H9 (cell line): ENCODE data around the gene SERPINB13. TPM values are rescaled to one million over a fixed set of nuclear protein-coding genes. Genes with fewer than 3 reads are reported as not detected.

Source experiments
- DNase-seq: peaks from one replicate; pipeline ENCODE4 v3.0.0-alpha.2; 2017
- H2AFZ ChIP-seq: one replicate; pipeline ENCODE4 v1.6.1; 2013; ENCODE audit warnings: mild to moderate bottlenecking, low read length, control low read depth, moderate library complexity
- H2AK5ac ChIP-seq: 2 replicates; pipeline ENCODE4 v1.6.1; 2013; ENCODE audit warnings: low read length, control low read depth, mixed read lengths; ENCODE audit not compliant: insufficient read length
- H2BK120ac ChIP-seq: one replicate; pipeline ENCODE4 v1.6.1; 2013; ENCODE audit warnings: low read depth, mild to moderate bottlenecking, low read length, control low read depth, inconsistent platforms; ENCODE audit not compliant: poor library complexity, severe bottlenecking
- H2BK12ac ChIP-seq: 2 replicates; pipeline ENCODE4 v1.6.1; 2013; ENCODE audit warnings: low read length, control low read depth, mixed read lengths, low read depth; ENCODE audit not compliant: insufficient read length
- H2BK15ac ChIP-seq: 2 replicates; pipeline ENCODE4 v1.6.1; 2013; ENCODE audit warnings: low read depth, low read length, control low read depth
- H2BK20ac ChIP-seq: one replicate; pipeline ENCODE4 v1.6.1; 2013; ENCODE audit warnings: low read depth, mild to moderate bottlenecking, low read length, control low read depth, inconsistent platforms; ENCODE audit not compliant: poor library complexity, severe bottlenecking
- H2BK5ac ChIP-seq: 2 replicates; pipeline ENCODE4 v1.6.1; 2013; ENCODE audit warnings: low read length, control low read depth, mixed read lengths; ENCODE audit not compliant: insufficient read length
- H3K14ac ChIP-seq: 2 replicates; pipeline ENCODE4 v1.6.1; 2013; ENCODE audit warnings: low read length, control low read depth; ENCODE audit not compliant: insufficient read depth
- H3K18ac ChIP-seq: 2 replicates; pipeline ENCODE4 v1.6.1; 2013; ENCODE audit warnings: low read depth, mild to moderate bottlenecking, mixed read lengths, low read length, control low read depth; ENCODE audit not compliant: insufficient read length
- H3K23ac ChIP-seq: 2 replicates; pipeline ENCODE4 v1.6.1; 2013; ENCODE audit warnings: low read length, control low read depth, mixed read lengths, low read depth; ENCODE audit not compliant: insufficient read length
- H3K23me2 ChIP-seq: 2 replicates; pipeline ENCODE4 v1.6.1; 2013; ENCODE audit warnings: low read depth, mild to moderate bottlenecking, mixed read lengths, low read length, control low read depth; ENCODE audit not compliant: insufficient read length, poor library complexity, severe bottlenecking
- H3K27ac ChIP-seq: 2 replicates; pipeline ENCODE4 v1.5.1; 2013; ENCODE audit warnings: low read length, control low read depth, mixed read lengths, low read depth; ENCODE audit not compliant: insufficient read length
- H3K27me3 ChIP-seq: 2 replicates; pipeline ENCODE4 v1.6.1; 2013; ENCODE audit warnings: low read length, control low read depth, inconsistent platforms; ENCODE audit not compliant: insufficient read depth
- H3K4ac ChIP-seq: 2 replicates; pipeline ENCODE4 v1.6.1; 2013; ENCODE audit warnings: low read depth, mild to moderate bottlenecking, control low read depth, inconsistent platforms, low read length, moderate library complexity
- H3K4me1 ChIP-seq: 2 replicates; pipeline ENCODE4 v1.6.1; 2013; ENCODE audit warnings: low read length, control low read depth, inconsistent platforms; ENCODE audit not compliant: insufficient read depth
- H3K4me2 ChIP-seq: 2 replicates; pipeline ENCODE4 v1.6.1; 2013; ENCODE audit warnings: low read length, control low read depth, mixed read lengths; ENCODE audit not compliant: insufficient read length, insufficient read depth
- H3K56ac ChIP-seq: 2 replicates; pipeline ENCODE4 v1.6.1; 2013; ENCODE audit warnings: low read depth, mild to moderate bottlenecking, mixed read lengths, low read length, control low read depth; ENCODE audit not compliant: insufficient read length
- H3K79me1 ChIP-seq: 2 replicates; pipeline ENCODE4 v1.6.1; 2013; ENCODE audit warnings: low read depth, mild to moderate bottlenecking, moderate library complexity, low read length, control low read depth, inconsistent platforms; ENCODE audit not compliant: insufficient read depth, poor library complexity, severe bottlenecking
- H3K79me2 ChIP-seq: 2 replicates; pipeline ENCODE4 v1.6.1; 2013; ENCODE audit warnings: low read length, control low read depth, inconsistent platforms; ENCODE audit not compliant: insufficient read depth
- H3K9ac ChIP-seq: 2 replicates; pipeline ENCODE4 v1.6.1; 2013; ENCODE audit warnings: low read length, control low read depth, mixed read lengths; ENCODE audit not compliant: insufficient read length; ENCODE audit errors: extremely low read depth
- H3K9me3 ChIP-seq: one replicate; pipeline ENCODE4 v1.6.1; 2013; ENCODE audit warnings: low read depth, low read length, inconsistent platforms; ENCODE audit not compliant: control insufficient read depth
- H3T11ph ChIP-seq: one replicate; pipeline ENCODE4 v1.6.1; 2013; ENCODE audit warnings: mild to moderate bottlenecking, low read length, control low read depth, inconsistent platforms
- H4K20me1 ChIP-seq: one replicate; pipeline ENCODE4 v1.6.1; 2013; ENCODE audit not compliant: control insufficient read depth, insufficient read length, insufficient read depth
- H4K5ac ChIP-seq: 2 replicates; pipeline ENCODE4 v1.6.1; 2013; ENCODE audit warnings: low read depth, mild to moderate bottlenecking, mixed read lengths, low read length, control low read depth; ENCODE audit not compliant: insufficient read length
- H4K8ac ChIP-seq: replicated peaks from 2 replicates; pipeline ENCODE4 v1.6.1; 2013; ENCODE audit warnings: low read length, control low read depth, mixed read lengths, low read depth; ENCODE audit not compliant: insufficient read length
- H4K91ac ChIP-seq: 2 replicates; pipeline ENCODE4 v1.6.1; 2013; ENCODE audit warnings: low read depth, mild to moderate bottlenecking, moderate library complexity, mixed read lengths, low read length, control low read depth; ENCODE audit not compliant: insufficient read length
- H3K27ac Mint-ChIP-seq, 3 experiments: 2 replicates in 2 of 3; 3 replicates in 1 of 3; pipeline ENCODE4 v1.8.0; 2020 to 2021; ENCODE audit warnings: mixed read lengths in 3 of 3, mild to moderate bottlenecking in 1 of 3, moderate library complexity in 1 of 3
- H3K27me3 Mint-ChIP-seq: 2 replicates; pipeline ENCODE4 v1.8.0; 2021; ENCODE audit warnings: low read depth, mild to moderate bottlenecking, moderate library complexity, mixed read lengths
- H3K36me3 Mint-ChIP-seq, 3 experiments: 2 replicates in 2 of 3; 3 replicates in 1 of 3; pipeline ENCODE4 v1.8.0; 2020 to 2021; ENCODE audit warnings: low read depth in 3 of 3, mixed read lengths in 3 of 3; ENCODE audit not compliant: insufficient read depth in 1 of 3
- H3K4me1 Mint-ChIP-seq, 2 experiments: 2 replicates each; pipeline ENCODE4 v1.8.0; 2020; ENCODE audit warnings: mixed read lengths in 2 of 2
- H3K4me3 Mint-ChIP-seq, 2 experiments: 2 replicates in 1 of 2; 3 replicates in 1 of 2; pipeline ENCODE4 v1.8.0; 2020 to 2021; ENCODE audit warnings: mild to moderate bottlenecking in 2 of 2, mixed read lengths in 2 of 2, moderate library complexity in 1 of 2
- H3K9me3 Mint-ChIP-seq, 2 experiments: 2 replicates in 1 of 2; 3 replicates in 1 of 2; pipeline ENCODE4 v1.8.0; 2020; ENCODE audit warnings: mild to moderate bottlenecking in 2 of 2, mixed read lengths in 2 of 2, moderate library complexity in 1 of 2
- WGBS: extraction: QIAGEN DNeasy Blood & Tissue Kit; methylation state at CpG from one replicate; pipeline ENCODE4 v1.1.7; 2013; ENCODE audit warnings: missing lambda C conversion rate, low lambda C conversion rate, mixed read lengths; ENCODE audit not compliant: insufficient read length; ENCODE audit errors: extremely low coverage; 5-methylcytosine and 5-hydroxymethylcytosine counted together
- long read RNA-seq: library from polyadenylated mRNA; unstranded; transcript quantifications from one replicate; pipeline ENCODE4 v2.0.0, GENCODE V29; 2020
- total RNA-seq: library from RNA; stranded (reverse); gene quantifications from 2 replicates; pipeline ENCODE4 v1.2.1, GENCODE V29; 2021
- TF ChIP-seq, protein P1 (sequence below): fragments of 200-600 bp; sonication (generic); conservative IDR thresholded peaks from 3 replicates; pipeline ENCODE4 v1.8.0; 2021; ENCODE audit warnings: antibody characterized with exemption, mild to moderate bottlenecking

The SERPINB13 gene, protein sequence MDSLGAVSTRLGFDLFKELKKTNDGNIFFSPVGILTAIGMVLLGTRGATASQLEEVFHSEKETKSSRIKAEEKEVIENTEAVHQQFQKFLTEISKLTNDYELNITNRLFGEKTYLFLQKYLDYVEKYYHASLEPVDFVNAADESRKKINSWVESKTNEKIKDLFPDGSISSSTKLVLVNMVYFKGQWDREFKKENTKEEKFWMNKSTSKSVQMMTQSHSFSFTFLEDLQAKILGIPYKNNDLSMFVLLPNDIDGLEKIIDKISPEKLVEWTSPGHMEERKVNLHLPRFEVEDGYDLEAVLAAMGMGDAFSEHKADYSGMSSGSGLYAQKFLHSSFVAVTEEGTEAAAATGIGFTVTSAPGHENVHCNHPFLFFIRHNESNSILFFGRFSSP
- total RNA-seq = not detected in 2 replicates
- long read RNA-seq = 0 reads

DNA sequence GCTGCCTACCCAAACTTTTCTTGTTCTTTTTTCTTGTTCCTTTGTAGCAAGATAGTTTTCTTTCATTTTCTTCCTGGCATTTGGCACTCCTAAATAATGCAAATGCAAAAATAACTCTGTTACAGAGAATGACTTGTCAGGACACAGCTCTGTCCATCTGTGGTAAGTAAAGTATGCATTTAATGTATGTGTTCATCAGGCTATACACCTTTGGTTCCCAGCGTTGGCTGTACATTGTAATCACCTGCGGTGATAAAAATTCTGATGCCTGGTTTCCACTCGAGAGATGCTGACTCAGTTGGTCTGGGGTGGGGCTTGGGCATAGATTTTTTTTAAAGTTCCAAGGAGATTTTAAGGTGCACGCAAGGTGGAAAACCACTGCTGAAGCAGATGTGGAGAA lies at the start of gene SERPINB13:
TSS of gene SERPINB13 (plus strand) at position 378 of the 400 bp plus-strand sequence. CDS start 1,325 bp downstream, outside the sequence.
- Histone ChIP-seq H3K27ac (no peak within 1 kb of the TSS), H3K79me2 (no peaks in the 10 kb centered on the region), H2AK5ac (no peak within 1 kb of the TSS), H3K23ac (no peak within 1 kb of the TSS), H4K5ac (no peak within 1 kb of the TSS), H4K8ac (no peak within 1 kb of the TSS), H3K27me3 (no peaks in the 10 kb centered on the region), H3K9ac (no peak within 1 kb of the TSS), H3K56ac (no peak within 1 kb of the TSS), H2BK12ac (no peak within 1 kb of the TSS), H3K79me1 (no peaks in the 10 kb centered on the region), H4K20me1 (no peaks in the 10 kb centered on the region), H3K18ac (no peak within 1 kb of the TSS), H3K23me2 (no peaks in the 10 kb centered on the region), H3K14ac (no peak within 1 kb of the TSS), H3T11ph (no peak within 1 kb of the TSS), H3K4ac (no peak within 1 kb of the TSS), H3K9me3 (no peaks in the 10 kb centered on the region), H2AFZ (no peak within 1 kb of the TSS), H4K91ac (no peak within 1 kb of the TSS), H2BK15ac (no peak within 1 kb of the TSS), H3K4me1 (no peaks in the 10 kb centered on the region), H3K4me2 (no peak within 1 kb of the TSS), H2BK5ac (no peak within 1 kb of the TSS), H2BK120ac (no peak within 1 kb of the TSS), H2BK20ac (no peak within 1 kb of the TSS)
- TF ChIP-seq, protein P1, sequence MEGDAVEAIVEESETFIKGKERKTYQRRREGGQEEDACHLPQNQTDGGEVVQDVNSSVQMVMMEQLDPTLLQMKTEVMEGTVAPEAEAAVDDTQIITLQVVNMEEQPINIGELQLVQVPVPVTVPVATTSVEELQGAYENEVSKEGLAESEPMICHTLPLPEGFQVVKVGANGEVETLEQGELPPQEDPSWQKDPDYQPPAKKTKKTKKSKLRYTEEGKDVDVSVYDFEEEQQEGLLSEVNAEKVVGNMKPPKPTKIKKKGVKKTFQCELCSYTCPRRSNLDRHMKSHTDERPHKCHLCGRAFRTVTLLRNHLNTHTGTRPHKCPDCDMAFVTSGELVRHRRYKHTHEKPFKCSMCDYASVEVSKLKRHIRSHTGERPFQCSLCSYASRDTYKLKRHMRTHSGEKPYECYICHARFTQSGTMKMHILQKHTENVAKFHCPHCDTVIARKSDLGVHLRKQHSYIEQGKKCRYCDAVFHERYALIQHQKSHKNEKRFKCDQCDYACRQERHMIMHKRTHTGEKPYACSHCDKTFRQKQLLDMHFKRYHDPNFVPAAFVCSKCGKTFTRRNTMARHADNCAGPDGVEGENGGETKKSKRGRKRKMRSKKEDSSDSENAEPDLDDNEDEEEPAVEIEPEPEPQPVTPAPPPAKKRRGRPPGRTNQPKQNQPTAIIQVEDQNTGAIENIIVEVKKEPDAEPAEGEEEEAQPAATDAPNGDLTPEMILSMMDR = no peak
- no peak within 1 kb of the TSS for H3K27ac Mint-ChIP-seq
- H3K27me3 Mint-ChIP-seq = peaks cover 2% of the 10 kb centered on the region
- peaks cover 0 to 6% of the 10 kb centered on the region in 2 experiments; a peak in 2 of 4 replicates for H3K4me1 Mint-ChIP-seq
- H3K4me3 Mint-ChIP-seq = no peak within 1 kb of the TSS
- WGBS = no CpG with 5 or more reads among the region's 4 CpGs
- H3K9me3 Mint-ChIP-seq = no peaks in the 10 kb centered on the region
- no peak for DNase-seq
- no peaks in the 10 kb centered on the region for H3K36me3 Mint-ChIP-seq
